K562 treated with DMSO at 1 percent for 4 hours (cell line): ENCODE measurements around the gene HPCA. TPM values are rescaled to one million over a fixed set of nuclear protein-coding genes. Genes with fewer than 3 reads are reported as not detected.

ENCODE experiments used
- total RNA-seq: library from RNA; unstranded; fragments of 300-600 nt; gene quantifications from 2 replicates; pipeline ENCODE4 v1.2.3, GENCODE V29; 2022; ENCODE audit not compliant: insufficient read depth

The HPCA gene
- not detected in 2 replicates for total RNA-seq

GRCh38 chr1:32886004-32886827 is at the start of gene HPCA:
HPCA (plus strand) TSS chr1:32886491; CDS start chr1:32888899, 2,408 bp downstream.

GRCh38 chr1:32870615-32871363 is 15.5 kb upstream of the HPCA start, which contains the start of gene FNDC5:
FNDC5 (minus strand) TSS chr1:32870912.

GRCh38 chr1:32900956-32901822 is 14.9 kb downstream of the HPCA start, which contains the start of gene TMEM54:
TMEM54 (minus strand) TSS chr1:32901389; CDS start chr1:32901238, 151 bp downstream.

Other genes starting within 250 kb of the HPCA start
- gene ZBTB8OS, start 235.9 kb upstream of the HPCA start, total RNA-seq: 45.2 and 58.5 TPM in 2 replicates
- 193 and 221 TPM in 2 replicates for gene RBBP4, start 235.3 kb upstream of the HPCA start, total RNA-seq
- gene SYNC, start 183.7 kb upstream of the HPCA start, total RNA-seq: 0.99 TPM in 1 of 2 replicates, not detected in the other
- gene YARS1, start 69.1 kb upstream of the HPCA start, total RNA-seq: 321 and 328 TPM in 2 replicates
- gene S100PBP, start 68.8 kb upstream of the HPCA start, total RNA-seq: 8.3 and 13.2 TPM in 2 replicates
- not detected in 2 replicates for gene FNDC5, start 15.6 kb upstream of the HPCA start, total RNA-seq
- gene TMEM54, start 14.9 kb downstream of the HPCA start, total RNA-seq: 30.3 and 51.1 TPM in 2 replicates
- gene RNF19B, start 78.3 kb downstream of the HPCA start, total RNA-seq: 20.6 and 26.8 TPM in 2 replicates
- gene AK2, start 150.4 kb downstream of the HPCA start, total RNA-seq: 191 and 291 TPM in 2 replicates
- 1.3 TPM in 2 replicates for gene AZIN2, start 194.7 kb downstream of the HPCA start, total RNA-seq